ENCODE results near the gene SGIP1. TPM values are rescaled to one million over a fixed set of nuclear protein-coding genes. Genes with fewer than 3 reads are reported as not detected.
"Not testable (repeated sequence)": the region's sequence is repeated elsewhere in the genome, so short reads cannot be mapped to it uniquely, and the experiment has no call there.

SGIP1 gene
- total RNA-seq, 1 experiment from 2014 or later: 3.7 TPM

DNA sequence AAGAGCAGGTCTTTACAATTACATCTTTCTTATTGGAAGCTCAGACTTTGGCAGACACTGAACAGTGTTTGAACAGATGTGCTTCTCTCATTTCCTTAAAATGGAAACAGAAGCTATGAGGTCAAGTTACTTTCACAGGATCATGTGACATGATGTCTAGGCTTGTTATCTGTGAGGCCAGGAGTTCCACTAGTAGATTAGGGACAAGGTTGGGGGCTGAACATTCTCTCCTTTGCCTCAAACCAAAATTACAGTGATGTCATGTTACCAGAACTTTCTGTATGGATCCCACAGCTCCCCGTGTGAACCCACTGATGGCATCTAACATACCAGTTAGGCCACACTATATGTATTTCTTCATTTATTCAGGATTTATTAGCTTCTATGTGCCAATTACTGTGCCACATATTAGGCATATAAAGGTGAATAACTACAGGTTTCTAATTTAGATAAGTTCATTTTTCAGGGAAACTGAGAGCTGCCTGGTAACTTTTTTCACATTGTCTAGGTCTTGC lies 224.3 kb downstream of the SGIP1 start:
- DNase-seq (ENCODE audit: extremely low read depth, low read depth): no peak

GRCh38 chr1:66760506-66760905 lies 226.6 kb downstream of the SGIP1 start:
- DNase-seq (ENCODE audit: extremely low read depth, low read depth): no peak

DNA sequence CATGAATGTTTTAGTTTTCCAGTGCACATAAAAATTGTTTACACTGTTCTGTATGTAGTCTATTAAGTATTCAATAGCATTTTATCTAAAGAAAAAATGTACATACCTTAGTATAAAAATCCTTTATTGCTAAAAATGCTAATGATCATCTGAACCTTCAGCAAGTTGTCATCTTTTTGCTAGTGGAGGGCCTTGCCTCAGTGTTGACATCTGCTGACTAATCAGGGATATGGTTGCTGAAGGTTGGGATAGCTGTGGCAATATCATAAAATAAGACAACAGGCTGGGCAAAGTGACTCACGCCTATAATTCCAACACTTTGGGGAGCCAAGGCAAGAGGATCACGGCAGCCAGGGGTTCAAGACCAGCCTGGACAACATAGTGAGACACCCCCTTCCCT lies 227.3 kb downstream of the SGIP1 start:
- DNase-seq (ENCODE audit: extremely low read depth, low read depth): no peak

- DNase-seq (ENCODE audit: extremely low read depth, low read depth): peak; percentile 52
These were observed 231.1 kb downstream of the SGIP1 start for GRCh38 chr1:66764994-66765578.

GRCh38 chr1:66767626-66768025 lies 233.7 kb downstream of the SGIP1 start:
- no peak for DNase-seq (ENCODE audit: extremely low read depth, low read depth)

DNA sequence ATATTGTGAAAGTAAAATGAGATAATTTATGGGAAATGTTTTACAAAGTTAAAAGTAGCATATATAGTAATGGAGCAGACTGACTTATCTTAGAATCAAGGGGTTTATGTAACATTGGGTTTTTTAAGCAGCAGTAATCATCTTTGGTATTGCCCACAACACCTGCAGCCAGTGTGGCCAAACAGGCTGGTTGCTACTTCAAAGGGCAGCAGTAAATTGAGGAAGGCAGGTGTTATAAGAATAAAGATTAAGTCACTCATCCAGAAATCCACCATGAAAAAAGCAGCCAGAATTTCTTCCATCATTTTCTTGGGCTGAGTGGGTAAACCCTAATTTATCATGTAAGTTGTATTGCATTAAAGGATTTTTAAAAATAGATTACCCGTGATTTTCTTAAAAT lies 235.0 kb downstream of the SGIP1 start:
- DNase-seq (ENCODE audit: extremely low read depth, low read depth): no peak

DNA sequence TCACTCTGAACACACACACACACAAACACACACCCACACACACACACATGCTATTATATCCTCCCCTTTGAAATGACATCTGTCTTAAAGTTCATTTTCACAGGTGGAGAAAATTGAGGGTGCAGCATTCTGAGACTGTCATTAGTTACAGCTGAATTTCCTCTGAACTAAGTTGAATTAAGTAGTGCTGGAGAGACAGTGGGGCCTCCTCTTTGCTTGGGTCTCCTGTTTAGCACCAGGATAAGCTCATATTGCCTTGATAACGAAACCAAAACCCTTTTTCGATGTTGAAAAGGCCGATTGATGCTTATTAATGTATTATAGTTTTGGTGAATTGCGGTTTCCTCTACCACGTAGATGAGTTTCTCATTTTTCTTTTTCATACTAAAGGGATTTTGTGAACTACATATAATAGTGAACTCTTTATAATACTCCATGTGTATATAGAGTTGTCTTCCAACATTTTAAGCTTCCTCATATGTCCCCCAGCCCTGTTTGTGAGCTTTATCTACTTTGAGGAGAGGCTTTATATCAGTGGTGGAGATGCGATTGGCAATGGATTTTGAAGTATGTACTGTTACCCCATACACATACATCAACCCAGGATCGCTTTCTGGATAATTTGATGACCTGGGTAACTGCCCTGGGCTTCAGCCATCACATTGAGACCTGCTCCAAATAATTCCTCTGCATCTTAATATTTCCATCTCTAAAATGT lies 235.7 kb downstream of the SGIP1 start:
- DNase-seq (ENCODE audit: extremely low read depth, low read depth): no peak

GRCh38 chr1:66770240-66770639 lies 236.3 kb downstream of the SGIP1 start:
- DNase-seq (ENCODE audit: extremely low read depth, low read depth): no peak

DNA sequence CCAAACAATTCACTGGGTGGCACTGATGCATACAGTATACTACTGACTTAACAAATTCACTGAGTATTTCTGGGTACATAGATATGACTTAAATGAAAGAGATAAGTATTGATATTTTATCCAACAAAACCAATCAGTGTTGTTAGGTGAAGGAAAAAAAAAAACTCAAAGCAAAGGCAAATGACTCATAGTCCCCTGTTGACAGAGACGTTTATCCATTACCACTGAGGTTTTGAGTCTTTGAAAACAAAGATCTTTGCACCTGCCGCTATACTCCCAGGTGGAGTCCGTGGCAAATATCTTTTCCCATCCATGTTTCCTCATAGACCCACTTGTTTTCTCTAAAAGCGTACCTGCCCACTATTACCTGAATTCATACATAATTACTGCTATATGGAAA lies 236.7 kb downstream of the SGIP1 start:
- DNase-seq (ENCODE audit: extremely low read depth, low read depth): no peak

- no peak for DNase-seq (ENCODE audit: extremely low read depth, low read depth)
These were observed 239.3 kb downstream of the SGIP1 start for GRCh38 chr1:66773227-66773626.

DNA sequence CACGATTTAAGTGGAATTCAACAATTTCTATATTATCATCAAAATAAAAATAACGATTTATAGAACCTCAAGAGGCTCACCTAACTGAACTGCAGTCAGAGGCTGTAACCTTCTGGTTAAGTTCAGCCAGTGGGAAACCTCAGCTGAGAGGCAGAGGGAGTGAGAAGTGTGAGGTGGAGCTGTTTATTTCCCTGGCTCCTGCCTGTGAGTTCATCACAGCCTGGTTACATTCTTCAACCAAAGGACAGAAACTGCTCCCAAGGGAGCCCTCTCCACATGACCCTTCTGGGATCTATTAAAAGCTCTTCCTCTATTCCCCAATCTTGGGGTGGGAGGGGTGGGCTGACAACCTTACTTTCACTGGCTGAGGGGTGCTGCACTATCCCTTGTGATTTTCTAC lies 240.5 kb downstream of the SGIP1 start:
- no peak for DNase-seq (ENCODE audit: extremely low read depth, low read depth)

DNA sequence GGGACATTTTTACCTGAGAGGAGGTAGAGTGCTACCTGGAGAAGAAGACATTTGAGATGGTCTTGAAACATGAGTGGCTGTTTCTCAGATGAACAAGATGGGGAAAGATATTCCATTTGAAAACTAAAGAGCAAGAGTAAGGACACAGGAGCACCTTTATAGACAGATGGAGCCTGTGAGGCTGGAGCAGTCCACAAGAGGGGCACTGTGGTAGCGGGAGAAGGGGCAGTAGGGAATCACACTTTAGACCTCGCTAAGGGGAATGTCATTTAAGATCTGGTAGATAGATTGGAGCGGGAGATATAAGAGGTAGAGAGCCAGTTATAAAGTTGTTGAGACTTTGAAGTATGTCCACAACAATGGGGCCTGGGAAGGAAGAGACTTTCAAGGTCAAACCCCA lies 241.7 kb downstream of the SGIP1 start:
- DNase-seq (ENCODE audit: extremely low read depth, low read depth): no peak

DNA sequence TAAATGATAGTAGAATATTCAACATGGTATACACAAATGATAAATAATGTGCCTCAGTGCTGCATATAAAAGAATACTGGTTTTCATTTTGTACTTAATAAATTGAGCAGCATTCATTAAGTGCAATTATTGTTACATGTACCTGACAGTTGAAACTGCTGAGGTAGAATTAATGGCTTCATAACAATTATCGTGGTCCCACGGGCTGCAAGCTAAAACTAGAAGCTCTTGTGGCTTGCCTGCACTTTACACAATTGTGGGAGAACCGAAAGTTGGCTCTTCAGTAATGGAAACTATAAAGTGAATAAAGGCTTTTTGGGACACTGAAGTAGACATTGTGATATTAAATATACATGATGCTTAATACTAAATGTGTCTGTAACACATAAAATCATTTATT lies 243.9 kb downstream of the SGIP1 start:
- DNase-seq (ENCODE audit: extremely low read depth, low read depth): no peak

DNA sequence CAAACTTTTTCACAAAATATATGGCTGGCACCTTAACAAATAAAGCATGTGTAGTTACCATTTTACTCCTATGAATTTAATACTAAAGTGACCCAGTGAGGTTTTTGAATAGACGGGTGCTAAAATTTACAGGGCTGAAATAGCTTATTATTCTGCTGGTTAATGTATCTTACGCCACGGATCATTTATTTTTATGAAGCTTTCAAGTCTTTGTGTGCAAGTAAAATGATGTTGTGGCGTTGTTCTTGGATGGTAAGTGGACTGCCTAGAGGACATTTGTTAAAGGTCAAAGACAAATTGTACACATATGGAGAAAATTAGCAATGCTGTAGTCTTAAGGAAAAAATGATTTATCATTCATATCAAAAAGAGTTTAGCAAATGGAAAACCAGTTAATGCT lies 244.3 kb downstream of the SGIP1 start:
- no peak for DNase-seq (ENCODE audit: extremely low read depth, low read depth)

GRCh38 chr1:66778969-66779368 lies 245.0 kb downstream of the SGIP1 start:
- DNase-seq (ENCODE audit: extremely low read depth, low read depth): no peak

- DNase-seq (ENCODE audit: extremely low read depth, low read depth): no peak
These were observed 245.6 kb downstream of the SGIP1 start for GRCh38 chr1:66779475-66780078.

GRCh38 chr1:66785800-66786199 lies 251.8 kb downstream of the SGIP1 start:
- not testable (repeated sequence) for DNase-seq (ENCODE audit: extremely low read depth, low read depth)

GRCh38 chr1:66787641-66788040 lies 253.7 kb downstream of the SGIP1 start:
- DNase-seq (ENCODE audit: extremely low read depth, low read depth): no peak

GRCh38 chr1:66788231-66788939 lies 254.4 kb downstream of the SGIP1 start:
- no peak for DNase-seq (ENCODE audit: extremely low read depth, low read depth)

DNA sequence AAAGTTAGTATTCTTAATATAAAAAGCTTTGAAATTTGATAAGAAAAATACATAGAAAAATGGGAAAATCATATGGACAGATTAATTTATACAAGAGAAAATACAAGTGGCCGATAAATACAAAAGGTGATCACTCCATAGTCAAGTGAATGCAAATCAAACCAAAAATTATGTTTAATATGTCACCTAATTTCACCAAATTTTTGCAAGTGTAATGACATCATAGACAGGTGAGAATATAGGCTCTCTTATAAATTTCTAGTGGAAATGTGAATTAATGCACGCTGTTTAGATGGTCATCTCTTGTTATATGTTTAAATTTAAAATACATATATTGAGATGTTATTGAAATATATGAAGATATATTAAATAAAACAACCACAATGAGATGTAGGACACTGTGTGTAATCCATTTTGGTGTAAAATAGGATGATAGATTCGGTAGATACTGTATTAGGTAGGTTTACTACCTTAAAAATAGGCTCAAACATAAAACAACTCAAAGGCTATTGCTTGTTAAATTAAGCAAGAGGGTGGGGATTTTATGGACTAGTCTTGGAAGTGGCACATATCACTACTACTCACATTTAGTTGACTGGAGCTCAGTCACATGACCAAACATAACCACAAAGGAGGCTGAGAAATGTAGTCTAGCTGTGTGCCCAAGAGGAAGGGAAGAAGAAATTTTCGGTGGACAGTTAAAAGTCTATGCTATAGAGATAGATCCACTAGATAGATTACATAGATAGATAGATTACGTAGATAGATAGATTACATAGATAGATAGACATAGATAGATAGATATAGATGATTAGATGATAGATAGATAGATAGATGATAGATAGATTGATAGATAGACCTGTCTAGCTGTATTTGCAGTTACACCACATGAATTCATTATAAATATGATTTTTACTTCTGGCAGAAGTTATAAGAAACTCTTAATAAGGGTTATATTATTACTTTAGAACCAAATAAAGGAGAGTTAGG lies 258.0 kb downstream of the SGIP1 start:
- DNase-seq (ENCODE audit: extremely low read depth, low read depth): no peak
